Endothelial cell of coronary artery (primary cell): Measurements from ENCODE around the gene RNU2-1. TPM values are rescaled to one million over a fixed set of nuclear protein-coding genes. Genes with fewer than 3 reads are reported as not detected.

Experiments
- total RNA-seq: library from RNA; depleted of rRNA; stranded (reverse); fragments of >200 nt; gene quantifications from 2 replicates; pipeline ENCODE4 v1.2.3, GENCODE V29; 2014

Gene RNU2-1
- total RNA-seq = not detected in 2 replicates

DNA sequence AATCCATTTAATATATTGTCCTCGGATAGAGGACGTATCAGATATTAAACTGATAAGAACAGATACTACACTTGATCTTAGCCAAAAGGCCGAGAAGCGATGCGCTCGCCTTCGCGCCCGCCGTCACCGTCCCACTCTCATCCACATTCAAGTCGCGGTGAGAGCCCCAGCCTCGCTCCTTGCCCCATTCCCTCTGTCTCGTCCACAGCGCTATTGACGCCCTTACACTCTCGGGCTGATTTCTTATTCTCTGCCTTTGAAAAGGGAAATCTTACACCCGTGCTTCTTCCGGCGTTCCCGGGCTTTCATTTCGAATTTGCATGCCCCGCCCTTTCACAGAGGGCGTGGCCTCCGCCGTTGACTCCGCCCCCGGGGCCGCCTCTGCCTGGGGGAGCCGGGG is at the start of gene RNU2-1:
RNU2-1 (minus strand) TSS at position 101 of the 400 bp plus-strand sequence.

GRCh38 chr17:43228020-43228782 is 5.6 kb downstream of the RNU2-1 start, which contains the start of gene CCDC200:
TSS of gene CCDC200 (minus strand) at chr17:43228623. CDS start at chr17:43228554, 69 bp downstream.

DNA sequence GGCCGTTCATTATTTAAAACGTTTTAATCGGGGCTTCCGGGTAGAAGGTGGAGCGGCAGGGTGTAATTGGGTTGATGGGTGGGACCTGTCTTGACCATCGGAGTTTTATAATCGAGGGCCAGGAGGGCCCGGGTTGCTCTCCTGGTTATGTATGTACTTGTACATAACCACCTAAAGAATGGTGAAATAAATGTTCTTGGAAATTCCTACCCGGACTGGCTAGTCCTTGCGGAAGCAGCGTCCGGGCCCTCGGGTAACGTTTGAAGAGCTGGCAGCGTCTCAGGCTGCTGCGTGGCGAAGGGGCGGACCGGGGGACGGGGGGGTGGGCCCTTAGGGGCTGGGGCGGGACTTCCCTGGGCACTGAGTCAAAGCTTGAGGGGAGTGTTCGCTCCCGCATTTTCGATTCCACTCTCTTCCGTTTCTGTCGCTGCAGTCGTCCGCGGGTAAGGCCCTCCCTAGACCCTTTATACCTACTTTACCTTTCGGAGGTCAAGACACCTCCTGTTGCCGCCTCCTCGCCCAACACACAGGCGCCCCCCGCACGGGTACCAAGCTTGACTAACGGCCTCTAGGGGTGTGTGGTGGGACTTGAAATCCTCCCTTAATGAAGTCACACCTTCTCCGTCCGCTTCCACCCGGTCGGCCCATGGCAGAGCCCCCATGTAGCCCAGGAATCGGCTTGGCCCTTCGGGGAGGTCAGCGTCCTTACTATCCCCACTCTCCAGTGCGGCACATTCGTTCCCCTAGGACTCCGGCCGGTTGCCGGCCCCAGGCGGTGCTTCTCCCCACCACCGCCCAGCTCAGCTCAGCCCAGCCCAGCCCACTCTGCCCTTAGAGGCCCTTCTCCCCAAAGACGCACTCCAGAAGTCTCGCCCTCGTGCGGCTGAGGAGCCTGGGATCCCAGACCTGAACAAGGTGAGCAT is 22.0 kb downstream of the RNU2-1 start, which contains the start of gene TMEM106A:
TMEM106A (plus strand) TSS at position 396 of the 923 bp plus-strand sequence. CDS start 1,167 bp downstream, outside the sequence.

Other genes with a start within 250 kb of the RNU2-1 start
- gene RPL27, start 235.6 kb downstream of the RNU2-1 start, total RNA-seq = 1,452 and 1,877 TPM in 2 replicates
- gene IFI35, start 227.2 kb downstream of the RNU2-1 start, total RNA-seq = 6.9 and 10.1 TPM in 2 replicates
- 228 and 254 TPM in 2 replicates for gene VAT1, start 211.6 kb downstream of the RNU2-1 start, total RNA-seq
- gene RND2, start 208.7 kb downstream of the RNU2-1 start, total RNA-seq = 0.18 and 0.28 TPM in 2 replicates
- 9.9 and 18.0 TPM in 2 replicates for gene BRCA1, start 108.6 kb downstream of the RNU2-1 start, total RNA-seq
- gene NBR1, start 62.8 kb downstream of the RNU2-1 start, total RNA-seq = 83.3 and 89.7 TPM in 2 replicates
- 1.3 and 2.0 TPM in 2 replicates for gene TMEM106A, start 22.1 kb downstream of the RNU2-1 start, total RNA-seq
- gene CCDC200, start 5.4 kb downstream of the RNU2-1 start, total RNA-seq = not detected in 2 replicates
- 4.3 and 6.5 TPM in 2 replicates for gene ARL4D, start 165.0 kb upstream of the RNU2-1 start, total RNA-seq
- gene DHX8, start 250.0 kb upstream of the RNU2-1 start, total RNA-seq = 40.5 and 48.5 TPM in 2 replicates